ENCODE data around the gene LRRC8B.

DNA sequence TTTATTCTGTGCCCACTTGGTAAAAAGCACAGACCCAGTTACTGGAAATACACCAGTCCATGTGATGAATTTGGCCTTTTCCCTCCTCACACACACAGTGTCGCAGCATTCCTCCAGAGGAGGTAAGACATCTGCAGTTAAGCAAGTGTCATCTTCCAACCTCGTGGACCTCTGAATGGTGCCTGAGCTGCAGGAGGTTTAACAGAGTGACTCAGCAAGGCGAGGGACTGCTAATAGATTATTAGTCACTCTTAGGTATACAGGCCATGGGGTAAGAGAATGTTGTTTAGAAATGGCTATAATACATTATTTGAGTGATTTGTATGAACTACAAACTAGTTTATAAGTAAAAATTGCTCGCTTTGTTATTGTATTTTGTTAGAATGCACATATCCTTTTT is 8.6 kb upstream of the LRRC8B start:
- TF ChIP-seq, protein P1, sequence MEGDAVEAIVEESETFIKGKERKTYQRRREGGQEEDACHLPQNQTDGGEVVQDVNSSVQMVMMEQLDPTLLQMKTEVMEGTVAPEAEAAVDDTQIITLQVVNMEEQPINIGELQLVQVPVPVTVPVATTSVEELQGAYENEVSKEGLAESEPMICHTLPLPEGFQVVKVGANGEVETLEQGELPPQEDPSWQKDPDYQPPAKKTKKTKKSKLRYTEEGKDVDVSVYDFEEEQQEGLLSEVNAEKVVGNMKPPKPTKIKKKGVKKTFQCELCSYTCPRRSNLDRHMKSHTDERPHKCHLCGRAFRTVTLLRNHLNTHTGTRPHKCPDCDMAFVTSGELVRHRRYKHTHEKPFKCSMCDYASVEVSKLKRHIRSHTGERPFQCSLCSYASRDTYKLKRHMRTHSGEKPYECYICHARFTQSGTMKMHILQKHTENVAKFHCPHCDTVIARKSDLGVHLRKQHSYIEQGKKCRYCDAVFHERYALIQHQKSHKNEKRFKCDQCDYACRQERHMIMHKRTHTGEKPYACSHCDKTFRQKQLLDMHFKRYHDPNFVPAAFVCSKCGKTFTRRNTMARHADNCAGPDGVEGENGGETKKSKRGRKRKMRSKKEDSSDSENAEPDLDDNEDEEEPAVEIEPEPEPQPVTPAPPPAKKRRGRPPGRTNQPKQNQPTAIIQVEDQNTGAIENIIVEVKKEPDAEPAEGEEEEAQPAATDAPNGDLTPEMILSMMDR (IDR thresholded peaks at IDR 0.05; ENCODE audit: borderline replicate concordance, extremely low read depth, low read length, poor library complexity, severe bottlenecking), result no peak
- TF ChIP-seq EZH2 (IDR thresholded peaks at IDR 0.05; ENCODE audit: borderline replicate concordance, low read depth, low read length, severe bottlenecking), result no peak

All from DND-41 (cell line).